ENCODE data around the gene TCF7. TPM values are rescaled to one million over a fixed set of nuclear protein-coding genes. Genes with fewer than 3 reads are reported as not detected.

Gene TCF7
- total and polyA plus RNA-seq, 2 of the 13 experiments (the other 11 are each of a cell fraction or from before 2014, with no cell fraction given) = 6.3 to 6.8 TPM

DNA sequence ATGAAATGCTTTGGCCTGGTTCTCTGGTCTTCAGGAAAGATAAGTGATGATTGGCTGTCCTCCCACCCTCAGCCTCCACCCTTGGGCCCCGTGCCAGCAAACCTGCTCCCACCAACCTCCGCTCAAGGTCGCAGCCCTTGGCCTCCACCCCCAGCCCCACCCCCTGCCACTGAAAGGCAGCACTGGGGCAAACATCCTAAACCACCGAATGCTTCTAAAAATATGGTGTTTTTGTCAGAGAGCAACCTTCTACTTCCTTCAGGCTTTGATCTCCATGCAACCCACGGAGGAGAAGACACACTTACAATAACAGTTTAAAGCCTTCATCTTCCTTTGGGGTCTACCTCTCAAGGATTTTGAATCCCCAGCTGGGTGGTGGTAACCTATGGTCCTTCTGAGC, 24.0 kb upstream of the TCF7 start (continued):
- TF ChIP-seq NRL (CRISPR knock-in tag; IDR thresholded peaks at IDR 0.05; ENCODE audit: borderline replicate concordance) (no peak), ZNF552 (CRISPR knock-in tag; IDR thresholded peaks at IDR 0.05; ENCODE audit: borderline replicate concordance) (no peak), NR2F1 (CRISPR knock-in tag; IDR thresholded peaks at IDR 0.05) (0 out of 4 replicates have a peak, but pooled peaks of 1 of the 2 experiments have one; percentile 30), ZNF431 (CRISPR knock-in tag; IDR thresholded peaks at IDR 0.05; ENCODE audit: borderline replicate concordance, low read depth) (0 out of 2 replicates have a peak, but pooled peaks have one; percentile 29), MAFK (conservative IDR thresholded peaks at IDR 0.05 in 1 of 2, IDR thresholded peaks at IDR 0.05 in 1 of 2; ENCODE audit: low read length in 2 of 2) (no peak), SNAPC2 (CRISPR knock-in tag; IDR thresholded peaks at IDR 0.05) (no peak), ZNF329 (CRISPR knock-in tag; IDR thresholded peaks at IDR 0.05; ENCODE audit: low read depth) (no peak), ZNF44 (CRISPR knock-in tag; IDR thresholded peaks at IDR 0.05) (no peak), RARG (CRISPR knock-in tag; IDR thresholded peaks at IDR 0.05; ENCODE audit: low read depth) (no peak), FOXP1 (IDR thresholded peaks at IDR 0.05) (no peak), FOXP1 (CRISPR knock-in tag; IDR thresholded peaks at IDR 0.05) (no peak), NCOR1 (IDR thresholded peaks at IDR 0.05; ENCODE audit: borderline replicate concordance, low read length) (peak; percentile 36; the same call in 1 of the 2 replicates), ZNF556 (CRISPR knock-in tag; IDR thresholded peaks at IDR 0.05; ENCODE audit: borderline replicate concordance) (0 out of 2 replicates have a peak, but pooled peaks have one; percentile 48), NCOA1 (CRISPR knock-in tag; IDR thresholded peaks at IDR 0.05) (no peak)
- TF ChIP-seq, protein P1, sequence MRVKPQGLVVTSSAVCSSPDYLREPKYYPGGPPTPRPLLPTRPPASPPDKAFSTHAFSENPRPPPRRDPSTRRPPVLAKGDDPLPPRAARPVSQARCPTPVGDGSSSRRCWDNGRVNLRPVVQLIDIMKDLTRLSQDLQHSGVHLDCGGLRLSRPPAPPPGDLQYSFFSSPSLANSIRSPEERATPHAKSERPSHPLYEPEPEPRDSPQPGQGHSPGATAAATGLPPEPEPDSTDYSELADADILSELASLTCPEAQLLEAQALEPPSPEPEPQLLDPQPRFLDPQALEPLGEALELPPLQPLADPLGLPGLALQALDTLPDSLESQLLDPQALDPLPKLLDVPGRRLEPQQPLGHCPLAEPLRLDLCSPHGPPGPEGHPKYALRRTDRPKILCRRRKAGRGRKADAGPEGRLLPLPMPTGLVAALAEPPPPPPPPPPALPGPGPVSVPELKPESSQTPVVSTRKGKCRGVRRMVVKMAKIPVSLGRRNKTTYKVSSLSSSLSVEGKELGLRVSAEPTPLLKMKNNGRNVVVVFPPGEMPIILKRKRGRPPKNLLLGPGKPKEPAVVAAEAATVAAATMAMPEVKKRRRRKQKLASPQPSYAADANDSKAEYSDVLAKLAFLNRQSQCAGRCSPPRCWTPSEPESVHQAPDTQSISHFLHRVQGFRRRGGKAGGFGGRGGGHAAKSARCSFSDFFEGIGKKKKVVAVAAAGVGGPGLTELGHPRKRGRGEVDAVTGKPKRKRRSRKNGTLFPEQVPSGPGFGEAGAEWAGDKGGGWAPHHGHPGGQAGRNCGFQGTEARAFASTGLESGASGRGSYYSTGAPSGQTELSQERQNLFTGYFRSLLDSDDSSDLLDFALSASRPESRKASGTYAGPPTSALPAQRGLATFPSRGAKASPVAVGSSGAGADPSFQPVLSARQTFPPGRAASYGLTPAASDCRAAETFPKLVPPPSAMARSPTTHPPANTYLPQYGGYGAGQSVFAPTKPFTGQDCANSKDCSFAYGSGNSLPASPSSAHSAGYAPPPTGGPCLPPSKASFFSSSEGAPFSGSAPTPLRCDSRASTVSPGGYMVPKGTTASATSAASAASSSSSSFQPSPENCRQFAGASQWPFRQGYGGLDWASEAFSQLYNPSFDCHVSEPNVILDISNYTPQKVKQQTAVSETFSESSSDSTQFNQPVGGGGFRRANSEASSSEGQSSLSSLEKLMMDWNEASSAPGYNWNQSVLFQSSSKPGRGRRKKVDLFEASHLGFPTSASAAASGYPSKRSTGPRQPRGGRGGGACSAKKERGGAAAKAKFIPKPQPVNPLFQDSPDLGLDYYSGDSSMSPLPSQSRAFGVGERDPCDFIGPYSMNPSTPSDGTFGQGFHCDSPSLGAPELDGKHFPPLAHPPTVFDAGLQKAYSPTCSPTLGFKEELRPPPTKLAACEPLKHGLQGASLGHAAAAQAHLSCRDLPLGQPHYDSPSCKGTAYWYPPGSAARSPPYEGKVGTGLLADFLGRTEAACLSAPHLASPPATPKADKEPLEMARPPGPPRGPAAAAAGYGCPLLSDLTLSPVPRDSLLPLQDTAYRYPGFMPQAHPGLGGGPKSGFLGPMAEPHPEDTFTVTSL (CRISPR knock-in tag; IDR thresholded peaks at IDR 0.05; ENCODE audit: borderline replicate concordance) = no peak
- TF ChIP-seq, protein P2, sequence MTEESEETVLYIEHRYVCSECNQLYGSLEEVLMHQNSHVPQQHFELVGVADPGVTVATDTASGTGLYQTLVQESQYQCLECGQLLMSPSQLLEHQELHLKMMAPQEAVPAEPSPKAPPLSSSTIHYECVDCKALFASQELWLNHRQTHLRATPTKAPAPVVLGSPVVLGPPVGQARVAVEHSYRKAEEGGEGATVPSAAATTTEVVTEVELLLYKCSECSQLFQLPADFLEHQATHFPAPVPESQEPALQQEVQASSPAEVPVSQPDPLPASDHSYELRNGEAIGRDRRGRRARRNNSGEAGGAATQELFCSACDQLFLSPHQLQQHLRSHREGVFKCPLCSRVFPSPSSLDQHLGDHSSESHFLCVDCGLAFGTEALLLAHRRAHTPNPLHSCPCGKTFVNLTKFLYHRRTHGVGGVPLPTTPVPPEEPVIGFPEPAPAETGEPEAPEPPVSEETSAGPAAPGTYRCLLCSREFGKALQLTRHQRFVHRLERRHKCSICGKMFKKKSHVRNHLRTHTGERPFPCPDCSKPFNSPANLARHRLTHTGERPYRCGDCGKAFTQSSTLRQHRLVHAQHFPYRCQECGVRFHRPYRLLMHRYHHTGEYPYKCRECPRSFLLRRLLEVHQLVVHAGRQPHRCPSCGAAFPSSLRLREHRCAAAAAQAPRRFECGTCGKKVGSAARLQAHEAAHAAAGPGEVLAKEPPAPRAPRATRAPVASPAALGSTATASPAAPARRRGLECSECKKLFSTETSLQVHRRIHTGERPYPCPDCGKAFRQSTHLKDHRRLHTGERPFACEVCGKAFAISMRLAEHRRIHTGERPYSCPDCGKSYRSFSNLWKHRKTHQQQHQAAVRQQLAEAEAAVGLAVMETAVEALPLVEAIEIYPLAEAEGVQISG (CRISPR knock-in tag; IDR thresholded peaks at IDR 0.05) = no peak
- TF ChIP-seq, protein P3, sequence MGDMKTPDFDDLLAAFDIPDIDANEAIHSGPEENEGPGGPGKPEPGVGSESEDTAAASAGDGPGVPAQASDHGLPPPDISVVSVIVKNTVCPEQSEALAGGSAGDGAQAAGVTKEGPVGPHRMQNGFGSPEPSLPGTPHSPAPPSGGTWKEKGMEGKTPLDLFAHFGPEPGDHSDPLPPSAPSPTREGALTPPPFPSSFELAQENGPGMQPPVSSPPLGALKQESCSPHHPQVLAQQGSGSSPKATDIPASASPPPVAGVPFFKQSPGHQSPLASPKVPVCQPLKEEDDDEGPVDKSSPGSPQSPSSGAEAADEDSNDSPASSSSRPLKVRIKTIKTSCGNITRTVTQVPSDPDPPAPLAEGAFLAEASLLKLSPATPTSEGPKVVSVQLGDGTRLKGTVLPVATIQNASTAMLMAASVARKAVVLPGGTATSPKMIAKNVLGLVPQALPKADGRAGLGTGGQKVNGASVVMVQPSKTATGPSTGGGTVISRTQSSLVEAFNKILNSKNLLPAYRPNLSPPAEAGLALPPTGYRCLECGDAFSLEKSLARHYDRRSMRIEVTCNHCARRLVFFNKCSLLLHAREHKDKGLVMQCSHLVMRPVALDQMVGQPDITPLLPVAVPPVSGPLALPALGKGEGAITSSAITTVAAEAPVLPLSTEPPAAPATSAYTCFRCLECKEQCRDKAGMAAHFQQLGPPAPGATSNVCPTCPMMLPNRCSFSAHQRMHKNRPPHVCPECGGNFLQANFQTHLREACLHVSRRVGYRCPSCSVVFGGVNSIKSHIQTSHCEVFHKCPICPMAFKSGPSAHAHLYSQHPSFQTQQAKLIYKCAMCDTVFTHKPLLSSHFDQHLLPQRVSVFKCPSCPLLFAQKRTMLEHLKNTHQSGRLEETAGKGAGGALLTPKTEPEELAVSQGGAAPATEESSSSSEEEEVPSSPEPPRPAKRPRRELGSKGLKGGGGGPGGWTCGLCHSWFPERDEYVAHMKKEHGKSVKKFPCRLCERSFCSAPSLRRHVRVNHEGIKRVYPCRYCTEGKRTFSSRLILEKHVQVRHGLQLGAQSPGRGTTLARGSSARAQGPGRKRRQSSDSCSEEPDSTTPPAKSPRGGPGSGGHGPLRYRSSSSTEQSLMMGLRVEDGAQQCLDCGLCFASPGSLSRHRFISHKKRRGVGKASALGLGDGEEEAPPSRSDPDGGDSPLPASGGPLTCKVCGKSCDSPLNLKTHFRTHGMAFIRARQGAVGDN (CRISPR knock-in tag; IDR thresholded peaks at IDR 0.05) = peak; percentile 64

All from HepG2 (cell line).